Gastrocnemius medialis (tissue), 4 donors: ENCODE data around the gene KATNAL1.

Source experiments
- CTCF ChIP-seq, 5 experiments: fragments of 450-650 bp in 3 of 5; fragments of 200-600 bp in 2 of 5; sonication (generic) in 2 of 5; IDR thresholded peaks in 4 of 5; conservative IDR thresholded peaks in 1 of 5; 1 replicate in 4 of 5; 2 replicates in 1 of 5; pipeline ENCODE4 v1.5.1; 2016 to 2019; ENCODE audit warnings: antibody characterized with exemption in 5 of 5, mild to moderate bottlenecking in 3 of 5, moderate library complexity in 3 of 5
- POLR2A ChIP-seq, 2 donors: fragments of 450-650 bp; IDR thresholded peaks; one replicate each; pipeline ENCODE4 v1.6.1; 2017; ENCODE audit warnings: antibody characterized with exemption in 2 of 2, mild to moderate bottlenecking in 2 of 2, moderate library complexity in 2 of 2

GRCh38 chr13:30192320-30193093, 114.8 kb downstream of the KATNAL1 start:
- TF ChIP-seq CTCF (IDR thresholded peaks at IDR 0.05 in 4 of 5, conservative IDR thresholded peaks at IDR 0.05 in 1 of 5): no peak
- TF ChIP-seq POLR2A (IDR thresholded peaks at IDR 0.05): no peak
